Gastroesophageal sphincter (tissue), 4 donors: ENCODE measurements around the gene MISP3. TPM values are rescaled to one million over a fixed set of nuclear protein-coding genes. Genes with fewer than 3 reads are reported as not detected.

Experiments
- ATAC-seq: fragments of 150-250 bp; one replicate; pipeline ENCODE4 v1.9.1; 2016; ENCODE audit warnings: mild to moderate bottlenecking, moderate library complexity
- H3K27ac ChIP-seq, 4 donors: fragments of 200-600 bp; sonication (generic) in 3 of 4; 1 replicate in 3 of 4; 2 replicates in 1 of 4; pipeline ENCODE4 v1.5.1; 2016 to 2019
- H3K27me3 ChIP-seq: fragments of 200-600 bp; sonication (generic); one replicate; pipeline ENCODE4 v1.5.1; 2019
- H3K36me3 ChIP-seq, 2 donors: fragments of 200-600 bp; sonication (generic); one replicate each; pipeline ENCODE4 v1.5.1; 2019; ENCODE audit warnings: control low read depth in 1 of 2
- H3K4me1 ChIP-seq, 3 donors: fragments of 200-600 bp; sonication (generic); 1 replicate in 2 of 3; 2 replicates in 1 of 3; pipeline ENCODE4 v1.5.1; 2016 to 2019; ENCODE audit warnings: control low read depth in 2 of 3
- H3K4me3 ChIP-seq, 2 donors: fragments of 200-600 bp; sonication (generic); one replicate each; pipeline ENCODE4 v1.5.1; 2019; ENCODE audit warnings: mild to moderate bottlenecking in 1 of 2, moderate library complexity in 1 of 2
- H3K9me3 ChIP-seq, 3 donors: fragments of 200-600 bp; sonication (generic); one replicate each; pipeline ENCODE4 v1.5.1; 2017 to 2019; ENCODE audit warnings: control low read depth in 2 of 3
- CTCF ChIP-seq, 4 experiments: fragments of 200-600 bp in 2 of 4; fragments of 450-650 bp in 2 of 4; sonication (generic) in 1 of 4; IDR thresholded peaks; one replicate each; pipeline ENCODE4 v1.5.1; 2017 to 2019; ENCODE audit warnings: antibody characterized with exemption in 4 of 4, mild to moderate bottlenecking in 2 of 4, moderate library complexity in 2 of 4
- EP300 ChIP-seq: sonication (generic); formaldehyde crosslinking; IDR thresholded peaks from one replicate; pipeline ENCODE4 v1.6.1; 2017; ENCODE audit warnings: antibody characterized with exemption, mild to moderate bottlenecking
- POLR2A ChIP-seq, 2 donors: fragments of 450-650 bp; IDR thresholded peaks; one replicate each; pipeline ENCODE4 v1.6.1; 2017; ENCODE audit warnings: antibody characterized with exemption in 2 of 2, mild to moderate bottlenecking in 2 of 2, moderate library complexity in 1 of 2
- POLR2AphosphoS5 ChIP-seq: sonication (generic); formaldehyde crosslinking; IDR thresholded peaks from one replicate; pipeline ENCODE4 v1.6.1; 2017; ENCODE audit warnings: antibody characterized with exemption
- WGBS, 2 donors: methylation state at CpG; one replicate each; pipeline ENCODE4 v1.1.5; 2018; ENCODE audit warnings: low coverage in 1 of 2; 5-methylcytosine and 5-hydroxymethylcytosine counted together
- total RNA-seq, 4 donors: library from RNA; depleted of rRNA; stranded (reverse); fragments of >200 nt; gene quantifications; one replicate each; pipeline ENCODE4 v1.1.0, GENCODE V29; 2016

MISP3 gene
- total RNA-seq, 4 donors from 2014 or later: 2.7 to 9.5 (median 5.6) TPM

GRCh38 chr19:14113762-14114414 lies 41.3 kb downstream of the MISP3 start:
- Histone ChIP-seq H3K36me3 (no peaks in the 10 kb centered on the region), H3K4me1 (peaks cover 7 to 81% (median 55%) of the 10 kb centered on the region in 3 donors), H3K9me3 (no peaks in the 10 kb centered on the region), H3K27me3 (no peaks in the 10 kb centered on the region), H3K27ac (peak overlapping the region; percentile 62 to 99 (median 92)), H3K4me3 (no peak overlapping the region)
- 78% methylated on average over 6 of the region's 18 CpGs; no CpG with 5 or more reads in 1 of the 2 donors for WGBS, 2 donors
- ATAC-seq: no peak
- no peak for TF ChIP-seq POLR2AphosphoS5
- TF ChIP-seq EP300: no peak
- TF ChIP-seq POLR2A (IDR thresholded peaks at IDR 0.05): no peak
- TF ChIP-seq CTCF (IDR thresholded peaks at IDR 0.05): peak in 1 of 4 experiments; percentile 10

GRCh38 chr19:14114439-14114838 lies 41.9 kb downstream of the MISP3 start:
- WGBS, 2 donors: 75 to 94% methylated on average over 6 of the region's 7 CpGs
- peaks cover 11 to 83% (median 60%) of the 10 kb centered on the region in 3 donors for H3K4me1 ChIP-seq
- TF ChIP-seq POLR2AphosphoS5: no peak
- no peak for TF ChIP-seq POLR2A (IDR thresholded peaks at IDR 0.05)
- no peak for TF ChIP-seq CTCF (IDR thresholded peaks at IDR 0.05)
- no peak for TF ChIP-seq EP300

GRCh38 chr19:14114854-14115253 lies 42.3 kb downstream of the MISP3 start:
- H3K27ac ChIP-seq: peak overlapping the region; percentile 5 to 99 (median 92)
- H3K36me3 ChIP-seq: no peaks in the 10 kb centered on the region
- H3K4me3 ChIP-seq: no peak overlapping the region
- ATAC-seq: no peak
- H3K27me3 ChIP-seq: no peaks in the 10 kb centered on the region
- H3K4me1 ChIP-seq: peaks cover 11 to 87% (median 62%) of the 10 kb centered on the region in 3 donors
- H3K9me3 ChIP-seq: no peaks in the 10 kb centered on the region
- WGBS, 2 donors: 34 to 48% methylated on average over 5 to 6 of the region's 9 CpGs
- TF ChIP-seq CTCF (IDR thresholded peaks at IDR 0.05): peak in 3 of 4 experiments; percentile 55 to 81 (median 61)
- TF ChIP-seq POLR2A (IDR thresholded peaks at IDR 0.05): no peak

More at GRCh38 chr19:14114439-14114838, 41.9 kb downstream of the MISP3 start:
- Histone ChIP-seq H3K27me3 (no peaks in the 10 kb centered on the region), H3K27ac (peak overlapping the region; percentile 62 to 99 (median 92)), H3K36me3 (no peaks in the 10 kb centered on the region), H3K4me3 (no peak overlapping the region), H3K9me3 (no peaks in the 10 kb centered on the region)
- ATAC-seq: no peak

GRCh38 chr19:14115756-14116155 lies 43.2 kb downstream of the MISP3 start:
- no peaks in the 10 kb centered on the region for H3K9me3 ChIP-seq
- 60 to 72% methylated on average over 2 to 4 of the region's 5 CpGs for WGBS, 2 donors
- peaks cover 11 to 85% (median 62%) of the 10 kb centered on the region in 3 donors for H3K4me1 ChIP-seq
- TF ChIP-seq POLR2AphosphoS5 (no peak), CTCF (IDR thresholded peaks at IDR 0.05) (no peak), POLR2A (IDR thresholded peaks at IDR 0.05) (no peak), EP300 (no peak)
- H3K27ac ChIP-seq: peak overlapping the region; percentile 85 to 99 (median 94)
- no peaks in the 10 kb centered on the region for H3K27me3 ChIP-seq
- no peak for ATAC-seq
- H3K36me3 ChIP-seq: no peaks in the 10 kb centered on the region
- peak overlapping the region in 1 of 2 donors; percentile 96 for H3K4me3 ChIP-seq

GRCh38 chr19:14116525-14116917 lies 43.9 kb downstream of the MISP3 start:
- Histone ChIP-seq H3K9me3 (no peaks in the 10 kb centered on the region), H3K4me1 (peaks cover 11 to 77% (median 59%) of the 10 kb centered on the region in 3 donors), H3K27me3 (no peaks in the 10 kb centered on the region), H3K4me3 (peak overlapping the region; percentile 95 to 96), H3K27ac (peak overlapping the region; percentile 85 to 99 (median 94)), H3K36me3 (no peaks in the 10 kb centered on the region)
- WGBS, 2 donors: 0 to 8% methylated on average over 3 of the region's 6 CpGs
- no peak for ATAC-seq
- TF ChIP-seq EP300 (no peak), POLR2A (IDR thresholded peaks at IDR 0.05) (no peak), CTCF (IDR thresholded peaks at IDR 0.05) (no peak), POLR2AphosphoS5 (no peak)
